K562 (cell line): ENCODE measurements around the gene CAPN10. TPM values are rescaled to one million over a fixed set of nuclear protein-coding genes. Genes with fewer than 3 reads are reported as not detected.

ENCODE experiments used
- ATAC-seq: fragments of 200-7000 bp; cut with Tn5 transposase; 3 replicates; pipeline ENCODE4 v1.9.1; 2020; ENCODE audit warnings: moderate library complexity
- BruUV-seq: library from RNA; stranded (reverse); fragments of 400-500 nt; replicated peaks from 2 replicates; lab custom pipeline; 2021; lab: Mats Ljungman, UMichigan
- CTCF ChIA-PET: fragments of 300-600 bp; formaldehyde crosslinking; extraction: SDS; loops from one replicate; lab custom pipeline; 2021; ENCODE audit warnings: low intra/inter-chr PET ratio; lab: Yijun Ruan, JAX
- POLR2A ChIA-PET: fragments of 300-600, 350-650 bp; sonication (Branson Sonifier 250); formaldehyde crosslinking; extraction: SDS; loops from one replicate; lab custom pipeline; 2021; ENCODE audit warnings: antibody characterized with exemption, inconsistent platforms; lab: Yijun Ruan, JAX
- DNase-seq, 4 experiments: peaks; one replicate each; pipeline versions ENCODE4 v3.0.0 to v3.0.0-alpha.2; 2011 to 2018; ENCODE audit warnings: low spot score in 3 of 4, mixed read lengths in 3 of 4; ENCODE audit errors: extremely low read depth in 1 of 4
- FAIRE-seq: peaks from 2 replicates; lab custom pipeline; 2011; peaks lifted over from hg19 to GRCh38; lab: Jason Lieb, UNC
- H2AFZ ChIP-seq: 2 replicates; pipeline ENCODE4 v1.6.0; 2011; ENCODE audit warnings: low read depth, low read length, control low read depth, inconsistent platforms
- H3K27ac ChIP-seq: fragments of 200-600 bp; 3 replicates; pipeline ENCODE4 v1.8.0; 2011; ENCODE audit warnings: low read depth, mild to moderate bottlenecking, control low read depth, inconsistent platforms, low read length, moderate library complexity, mixed read lengths; ENCODE audit errors: extremely low read depth
- H3K27me3 ChIP-seq, 2 experiments: fragments of 300-600 bp in 1 of 2; 2 replicates in 1 of 2; 3 replicates in 1 of 2; pipeline versions ENCODE4 v1.6.0 to v1.8.0; 2011; ENCODE audit warnings: inconsistent platforms in 2 of 2, low read length in 2 of 2, mild to moderate bottlenecking in 1 of 2, mixed read lengths in 1 of 2, moderate library complexity in 1 of 2; ENCODE audit not compliant: control insufficient read depth in 2 of 2, insufficient read depth in 2 of 2
- H3K36me3 ChIP-seq: fragments of 300-600 bp; 3 replicates; pipeline ENCODE4 v1.8.0; 2011; ENCODE audit warnings: mild to moderate bottlenecking, low read length, inconsistent platforms; ENCODE audit not compliant: control insufficient read depth, insufficient read depth
- H3K4me1 ChIP-seq, 2 experiments: fragments of 200-600 bp in 1 of 2; replicated peaks in 1 of 2; 2 replicates in 1 of 2; 3 replicates in 1 of 2; pipeline versions ENCODE4 v1.5.1 to v1.8.0; 2011; ENCODE audit warnings: inconsistent platforms in 2 of 2, low read length in 2 of 2, mild to moderate bottlenecking in 1 of 2, mixed read lengths in 1 of 2, moderate library complexity in 1 of 2; ENCODE audit not compliant: control insufficient read depth in 2 of 2, insufficient read depth in 2 of 2
- H3K4me2 ChIP-seq: 2 replicates; pipeline ENCODE4 v1.6.1; 2011; ENCODE audit warnings: low read length, control low read depth, inconsistent platforms, mixed read lengths; ENCODE audit not compliant: insufficient read depth
- H3K4me3 ChIP-seq: fragments of 200-600 bp; sonication (generic), shearing (Covaris generic); 2 replicates; pipeline ENCODE4 v1.5.1; 2016; ENCODE audit warnings: control low read depth, inconsistent platforms
- H3K79me2 ChIP-seq: fragments of 200-600 bp; 3 replicates; pipeline ENCODE4 v1.8.0; 2011; ENCODE audit warnings: low read length, inconsistent platforms; ENCODE audit not compliant: control insufficient read depth, insufficient read depth
- H3K9ac ChIP-seq, 2 experiments: 2 replicates each; pipeline versions ENCODE4 v1.6.0 to v1.6.1; 2011; ENCODE audit warnings: low read depth in 2 of 2, low read length in 2 of 2, control low read depth in 1 of 2, inconsistent platforms in 1 of 2, mild to moderate bottlenecking in 1 of 2, mixed read lengths in 1 of 2; ENCODE audit not compliant: insufficient read depth in 1 of 2
- H3K9me1 ChIP-seq: one replicate; pipeline ENCODE4 v1.6.0; 2011; ENCODE audit warnings: inconsistent platforms, mild to moderate bottlenecking, low read length, moderate library complexity; ENCODE audit not compliant: control insufficient read depth, insufficient read depth
- H3K9me3 ChIP-seq: replicated peaks from 2 replicates; pipeline ENCODE4 v1.5.1; 2011; ENCODE audit warnings: low read depth, low read length, inconsistent platforms; ENCODE audit not compliant: control insufficient read depth, insufficient read depth
- H4K20me1 ChIP-seq: replicated peaks from 2 replicates; pipeline ENCODE4 v1.6.1; 2011; ENCODE audit warnings: low read length, inconsistent platforms, mixed read lengths; ENCODE audit not compliant: control insufficient read depth, insufficient read depth
- CHCHD3 ChIP-seq: fragments of 250-450 bp; sonication (Bioruptor Pico); IDR thresholded peaks from 2 replicates; pipeline ENCODE4 v2.1.2; 2022; ENCODE audit warnings: mild to moderate bottlenecking
- FOXA1 ChIP-seq: fragments of 450-650 bp; IDR thresholded peaks from 2 replicates; pipeline ENCODE4 v1.6.1; 2016; ENCODE audit warnings: mild to moderate bottlenecking, borderline replicate concordance
- HMG20A ChIP-seq: fragments of 450-650 bp; formaldehyde crosslinking; conservative IDR thresholded peaks from 2 replicates; pipeline ENCODE4 v1.4.0; 2020; ENCODE audit warnings: mild to moderate bottlenecking, mixed read lengths
- MCM7 ChIP-seq, 2 experiments: fragments of 450-650 bp; IDR thresholded peaks; 2 replicates each; pipeline ENCODE4 v1.6.1; 2016 to 2018
- MEIS2 ChIP-seq: fragments of 450-650 bp; IDR thresholded peaks from 2 replicates; pipeline ENCODE4 v1.6.1; 2014; ENCODE audit warnings: mild to moderate bottlenecking; ENCODE audit not compliant: partially characterized antibody
- NR3C1 ChIP-seq: sonication (generic); formaldehyde crosslinking; IDR thresholded peaks from 2 replicates; pipeline ENCODE4 v1.8.1; 2022; ENCODE audit warnings: missing genetic modification reagents
- POU5F1 ChIP-seq: fragments of 150-350 bp; IDR thresholded peaks from 2 replicates; pipeline ENCODE4 v1.6.1; 2014; ENCODE audit warnings: borderline replicate concordance, low read length, low read depth, mild to moderate bottlenecking; ENCODE audit not compliant: partially characterized antibody
- RBFOX2 ChIP-seq: fragments of 200-400 bp; formaldehyde crosslinking; IDR thresholded peaks from 2 replicates; pipeline ENCODE4 v1.6.1; 2017; ENCODE audit warnings: low read depth, mild to moderate bottlenecking, low read length, moderate library complexity
- RERE ChIP-seq: sonication (generic); formaldehyde crosslinking; IDR thresholded peaks from 2 replicates; pipeline ENCODE4 v1.8.0; 2023; ENCODE audit warnings: missing genetic modification reagents, mild to moderate bottlenecking, borderline replicate concordance
- RNF219 ChIP-seq: fragments of 250-450 bp; sonication (Bioruptor Pico); IDR thresholded peaks from 2 replicates; pipeline ENCODE4 v1.5.0; 2022; ENCODE audit warnings: mild to moderate bottlenecking
- SMARCB1 ChIP-seq: IDR thresholded peaks from 2 replicates; pipeline ENCODE4 v1.6.1; 2011; ENCODE audit warnings: improper control_type of control experiment, low read depth; ENCODE audit not compliant: insufficient read length
- XRCC4 ChIP-seq: IDR thresholded peaks from one replicate; pipeline ENCODE4 v1.6.1; 2011; ENCODE audit not compliant: insufficient read depth, insufficient read length; ENCODE audit errors: extremely low read depth
- WGBS: fragments of 100-300 bp; shearing (Covaris generic); methylation state at CpG from one replicate; pipeline ENCODE4 v1.1.6; 2016; ENCODE audit warnings: low coverage, mixed read lengths; ENCODE audit not compliant: insufficient coverage; ENCODE audit errors: missing lambda C conversion rate; 5-methylcytosine and 5-hydroxymethylcytosine counted together
- in situ Hi-C: fragments of 300-500 bp; cut with MboI; formaldehyde crosslinking; loops from 4 replicates; pipeline ENCODE4 v1.15.0; 2018; ENCODE audit warnings: inconsistent platforms, mixed read lengths
- intact Hi-C: fragments of 100-400 bp; cut with micrococcal nuclease; formaldehyde crosslinking; loops from 2 replicates; pipeline ENCODE4 v1.14.2; 2022
- polyA plus RNA-seq, 8 experiments: library from polyadenylated mRNA; depleted of rRNA in 4 of 8; stranded (reverse) in 5 of 8; unstranded in 3 of 8; fragments of >200 nt; fragmentation: Nextera tagmentation in 2 of 8; fragmentation: Illumina TruSeq in 1 of 8; extraction: Ambion mirVana in 2 of 8; extraction: Trizol in 1 of 8; gene quantifications; 2 replicates each; pipeline versions ENCODE4 v1.2.1 to v1.2.3, GENCODE V29; 2011 to 2014; ENCODE audit warnings: inconsistent platforms in 1 of 8, missing spikeins in 1 of 8
- total RNA-seq, 7 experiments: library from RNA; depleted of rRNA in 6 of 7; stranded (reverse); fragments of >200 nt in 6 of 7; fragmentation: Illumina TruSeq in 2 of 7; extraction: Trizol in 2 of 7; gene quantifications; 2 replicates each; pipeline versions ENCODE4 v1.2.1 to v1.2.3, GENCODE V29; 2011 to 2021; ENCODE audit warnings: low replicate concordance in 1 of 7

The CAPN10 gene
- total and polyA plus RNA-seq, 9 of the 15 experiments (the other 6 are each of a cell fraction or from before 2014, with no cell fraction given): 0.08 to 26.1 (median 8.4) TPM

- no peak for TF ChIP-seq CHCHD3 (CRISPR knock-in tag)
- no peak for TF ChIP-seq MCM7 (IDR thresholded peaks at IDR 0.05)
- no peak for TF ChIP-seq SMARCB1
- TF ChIP-seq XRCC4: no peak
Measured at GRCh38 chr2:240619506-240620148, 33.1 kb downstream of the CAPN10 start (continued).

- Histone ChIP-seq H3K9me1 (no peaks in the 10 kb centered on the region), H3K9me3 (no peaks in the 10 kb centered on the region), H3K79me2 (no peaks in the 10 kb centered on the region), H3K27me3 (no peaks in the 10 kb centered on the region), H3K4me2 (no peak overlapping the region), H4K20me1 (no peaks in the 10 kb centered on the region), H3K4me1 (peaks cover 0 to 38% of the 10 kb centered on the region in 2 experiments; a peak in 2 of 5 replicates), H3K27ac (no peak overlapping the region), H3K36me3 (no peaks in the 10 kb centered on the region), H2AFZ (no peak overlapping the region), H3K4me3 (no peak overlapping the region), H3K9ac (no peak overlapping the region)
- CTCF ChIA-PET: no interaction called here
- 5% methylated on average over 4 of the region's 13 CpGs for WGBS
- intact Hi-C loops (no loop called here), in situ Hi-C loops (no loop called here)
- ATAC-seq (no peak), FAIRE-seq (no peak), DNase-seq (no peak)
- TF ChIP-seq HMG20A (CRISPR knock-in tag): no peak
- TF ChIP-seq NR3C1 (CRISPR knock-in tag): no peak
- TF ChIP-seq RNF219 (CRISPR knock-in tag): no peak
- TF ChIP-seq POU5F1: no peak
- TF ChIP-seq RBFOX2: no peak
- TF ChIP-seq MEIS2: no peak
- TF ChIP-seq FOXA1: no peak
- TF ChIP-seq RERE: no peak
- no TSS peak for BruUV-seq
- POLR2A ChIA-PET: interaction anchor here (0.6 to 0.7 kb wide), 2 partner anchors 41 to 1045 kb away, joined by 3 read pairs; no protein-coding TSS in a partner anchor
Measured at GRCh38 chr2:240620149-240620731, 33.7 kb downstream of the CAPN10 start.
